HCT116 (cell line): Measurements from ENCODE around the gene HHAT. TPM values are rescaled to one million over a fixed set of nuclear protein-coding genes. Genes with fewer than 3 reads are reported as not detected.

Experiments used
- ATAC-seq: fragments of 200-7000 bp; cut with Tn5 transposase; 2 replicates; pipeline ENCODE4 v1.9.1; 2020; ENCODE audit warnings: mild to moderate bottlenecking, moderate library complexity
- BruUV-seq: library from RNA; stranded (reverse); fragments of 400-500 nt; replicated peaks from 2 replicates; lab custom pipeline; 2021; lab: Mats Ljungman, UMichigan
- CTCF ChIA-PET: fragments of 300-600 bp; sonication (Branson Sonifier 250); formaldehyde crosslinking; loops from one replicate; lab custom pipeline; 2021; ENCODE audit warnings: antibody characterized with exemption; lab: Charles Lee
- POLR2A ChIA-PET: fragments of 300-600, 350-600 bp; sonication (Branson Sonifier 250); formaldehyde crosslinking; loops from one replicate; lab custom pipeline; 2021; ENCODE audit warnings: antibody characterized with exemption; lab: Charles Lee
- RAD21 ChIA-PET, 2 experiments: fragments of 300-600 bp; sonication (Branson Sonifier 250); formaldehyde crosslinking; loops; one replicate each; lab custom pipeline; 2023; ENCODE audit warnings: low total read pairs in 2 of 2; ENCODE audit not compliant: uncharacterized antibody in 2 of 2, unreplicated experiment in 2 of 2, low non-redundant PET in 1 of 2; lab: Charles Lee
- DNase-seq: peaks from one replicate; pipeline ENCODE4 v3.0.0-alpha.2; 2010; ENCODE audit warnings: low read depth, low spot score
- H2AFZ ChIP-seq: fragments of 200-600 bp; shearing (Covaris generic), sonication (generic); 2 replicates; pipeline ENCODE4 v1.6.1; 2017; ENCODE audit warnings: low read depth, mixed run types, mixed read lengths, antibody characterized with exemption, low read length; ENCODE audit not compliant: poor library complexity, severe bottlenecking
- H3K27ac ChIP-seq: 2 replicates; pipeline ENCODE4 v1.5.1; 2012; ENCODE audit warnings: low read depth, low read length
- H3K27me3 ChIP-seq: fragments of 200-600 bp; sonication (generic); 2 replicates; pipeline ENCODE4 v1.6.1; 2016; ENCODE audit warnings: mixed run types, low read length, mixed read lengths; ENCODE audit not compliant: insufficient read depth
- H3K36me3 ChIP-seq, 2 experiments: fragments of 200-500 bp in 1 of 2; fragments of 200-600 bp in 1 of 2; sonication (Bioruptor generic) in 1 of 2; sonication (generic) in 1 of 2; 2 replicates each; pipeline versions ENCODE4 v1.5.1 to v1.6.1; 2014 to 2016; ENCODE audit warnings: low read length in 2 of 2, inconsistent platforms in 1 of 2, mixed read lengths in 1 of 2, mixed run types in 1 of 2; ENCODE audit not compliant: insufficient read depth in 2 of 2, control insufficient read depth in 1 of 2
- H3K4me1 ChIP-seq, 2 experiments: fragments of 200-600 bp in 1 of 2; sonication (generic) in 1 of 2; 2 replicates each; pipeline versions ENCODE4 v1.5.1 to v1.6.1; 2012 to 2017; ENCODE audit warnings: low read length in 2 of 2, inconsistent platforms in 1 of 2, mild to moderate bottlenecking in 1 of 2, mixed read lengths in 1 of 2, mixed run types in 1 of 2, moderate library complexity in 1 of 2; ENCODE audit not compliant: insufficient read depth in 2 of 2, control insufficient read depth in 1 of 2
- H3K4me2 ChIP-seq: fragments of 200-600 bp; sonication (generic); 2 replicates; pipeline ENCODE4 v1.6.1; 2017; ENCODE audit warnings: mixed run types, low read length, mixed read lengths
- H3K4me3 ChIP-seq, 2 experiments: fragments of 200-600 bp in 1 of 2; sonication (generic) in 1 of 2; replicated peaks in 1 of 2; 2 replicates each; pipeline ENCODE4 v1.5.1; 2011 to 2016; ENCODE audit warnings: low read length in 2 of 2, control low read depth in 1 of 2, low read depth in 1 of 2, mild to moderate bottlenecking in 1 of 2, mixed read lengths in 1 of 2, mixed run types in 1 of 2
- H3K79me2 ChIP-seq: fragments of 200-600 bp; sonication (generic); 2 replicates; pipeline ENCODE4 v1.6.1; 2017; ENCODE audit warnings: mild to moderate bottlenecking, mixed run types, low read length, moderate library complexity, mixed read lengths; ENCODE audit not compliant: insufficient read depth
- H3K9ac ChIP-seq: fragments of 200-600 bp; sonication (generic); 2 replicates; pipeline ENCODE4 v1.6.1; 2016; ENCODE audit warnings: low read length, mixed read lengths
- H3K9me2 ChIP-seq: fragments of 200-600 bp; sonication (generic), shearing (Covaris generic); 2 replicates; pipeline ENCODE4 v1.6.1; 2017; ENCODE audit warnings: mixed run types, mild to moderate bottlenecking, moderate library complexity; ENCODE audit not compliant: insufficient read depth
- H3K9me3 ChIP-seq, 2 experiments: fragments of 200-500 bp in 1 of 2; fragments of 200-600 bp in 1 of 2; sonication (Bioruptor generic) in 1 of 2; sonication (generic) in 1 of 2; 2 replicates each; pipeline ENCODE4 v1.6.1; 2014 to 2017; ENCODE audit warnings: low read length in 2 of 2, mixed read lengths in 2 of 2, inconsistent platforms in 1 of 2, low read depth in 1 of 2, mild to moderate bottlenecking in 1 of 2, mixed run types in 1 of 2, moderate library complexity in 1 of 2; ENCODE audit not compliant: control insufficient read depth in 1 of 2, insufficient read depth in 1 of 2
- H4K20me1 ChIP-seq: fragments of 200-600 bp; sonication (generic), shearing (Covaris generic); 2 replicates; pipeline ENCODE4 v1.6.1; 2017; ENCODE audit warnings: mixed run types, mild to moderate bottlenecking, moderate library complexity; ENCODE audit not compliant: insufficient read depth
- CEBPB ChIP-seq: IDR thresholded peaks from 2 replicates; pipeline ENCODE4 v1.6.1; 2012; ENCODE audit warnings: low read depth
- ELF1 ChIP-seq: IDR thresholded peaks from 2 replicates; pipeline ENCODE4 v1.6.1; 2012; ENCODE audit warnings: low read depth, borderline replicate concordance
- EZH2 ChIP-seq: fragments of 200-600 bp; sonication (generic); IDR thresholded peaks from 2 replicates; pipeline ENCODE4 v1.6.1; 2017; ENCODE audit warnings: antibody characterized with exemption, mixed run types
- EZH2phosphoT487 ChIP-seq: fragments of 200-600 bp; IDR thresholded peaks from 2 replicates; pipeline ENCODE4 v1.6.1; 2018; ENCODE audit warnings: antibody characterized with exemption, borderline replicate concordance
- FOSL1 ChIP-seq: IDR thresholded peaks from 2 replicates; pipeline ENCODE4 v1.6.1; 2012; ENCODE audit warnings: low read depth
- MAX ChIP-seq: IDR thresholded peaks from 2 replicates; pipeline ENCODE4 v1.6.1; 2012
- POLR2AphosphoS5 ChIP-seq: IDR thresholded peaks from 2 replicates; pipeline ENCODE4 v1.6.1; 2011; ENCODE audit warnings: mild to moderate bottlenecking, low read depth, low read length, moderate library complexity
- SRF ChIP-seq: IDR thresholded peaks from 2 replicates; pipeline ENCODE4 v1.6.1; 2012; ENCODE audit warnings: low read depth
- YY1 ChIP-seq: IDR thresholded peaks from 2 replicates; pipeline ENCODE4 v1.6.1; 2011; ENCODE audit warnings: low read length, low read depth, moderate library complexity, mild to moderate bottlenecking; ENCODE audit not compliant: insufficient replicate concordance; ENCODE audit errors: extremely low read depth
- intact Hi-C: fragments of 100-400 bp; cut with micrococcal nuclease; formaldehyde crosslinking; loops from 2 replicates; pipeline ENCODE4 v1.10.0; 2022
- total RNA-seq: library from RNA; stranded (reverse); gene quantifications from one replicate; pipeline ENCODE4 v1.2.1, GENCODE V29; 2021; ENCODE audit not compliant: unreplicated experiment

The HHAT gene
- total RNA-seq, 1 experiment from 2014 or later: 2.7 TPM

- no peak for TF ChIP-seq EZH2
- TF ChIP-seq MAX: no peak
- no peak for TF ChIP-seq FOSL1
- no peak for TF ChIP-seq POLR2AphosphoS5
- no peak for TF ChIP-seq EZH2phosphoT487
- BruUV-seq: no TSS peak
- Histone ChIP-seq H3K9me3 (no peaks in the 10 kb centered on the region), H3K36me3 (no peaks in the 10 kb centered on the region), H3K9me2 (no peaks in the 10 kb centered on the region), H3K4me1 (no peaks in the 10 kb centered on the region), H3K9ac (no peak overlapping the region), H2AFZ (no peak overlapping the region), H3K4me3 (no peak overlapping the region), H3K79me2 (no peaks in the 10 kb centered on the region), H4K20me1 (no peaks in the 10 kb centered on the region), H3K4me2 (no peak overlapping the region), H3K27ac (no peak overlapping the region), H3K27me3 (peaks cover 25% of the 10 kb centered on the region; the same call in 1 of the 2 replicates)
- ATAC-seq: no peak
- intact Hi-C loops: no loop called here
- ChIA-PET POLR2A (no interaction called here), CTCF (no interaction called here), RAD21 (no interaction called here)
- DNase-seq: no peak
Measured at GRCh38 chr1:210568631-210569030, 239.9 kb downstream of the HHAT start.

- no peak overlapping the region for H3K4me3 ChIP-seq
- no peaks in the 10 kb centered on the region for H3K9me3 ChIP-seq
- H3K27ac ChIP-seq: no peak overlapping the region
- ChIA-PET POLR2A (no interaction called here), RAD21 (no interaction called here), CTCF (no interaction called here)
- no peak overlapping the region for H3K9ac ChIP-seq
- H3K9me2 ChIP-seq: no peaks in the 10 kb centered on the region
- no peak overlapping the region for H3K4me2 ChIP-seq
- peaks cover 26% of the 10 kb centered on the region; the same call in 1 of the 2 replicates for H3K27me3 ChIP-seq
- intact Hi-C loops: no loop called here
- ATAC-seq (no peak), DNase-seq (no peak)
- no peak overlapping the region for H2AFZ ChIP-seq
- H3K36me3 ChIP-seq: no peaks in the 10 kb centered on the region
- BruUV-seq: no TSS peak
- H3K4me1 ChIP-seq: no peaks in the 10 kb centered on the region
- H3K79me2 ChIP-seq: no peaks in the 10 kb centered on the region
- H4K20me1 ChIP-seq: no peaks in the 10 kb centered on the region
- TF ChIP-seq YY1 (no peak), FOSL1 (no peak), POLR2AphosphoS5 (no peak), MAX (no peak), ELF1 (no peak), CEBPB (no peak), SRF (no peak), EZH2phosphoT487 (no peak)
- TF ChIP-seq, all 23 proteins: peak for 0
Measured at GRCh38 chr1:210570116-210570515, 241.4 kb downstream of the HHAT start.
